Right atrium auricular region (tissue), 2 donors: ENCODE measurements around the gene ARMH3. TPM values are rescaled to one million over a fixed set of nuclear protein-coding genes. Genes with fewer than 3 reads are reported as not detected.
"Not testable (repeated sequence)": the region's sequence is repeated elsewhere in the genome, so short reads cannot be mapped to it uniquely, and the experiment has no call there.

ENCODE experiments used
- DNase-seq: peaks from one replicate; pipeline ENCODE4 v3.0.0-alpha.2; 2019; ENCODE audit warnings: low spot score
- H3K27ac ChIP-seq, 2 donors: fragments of 200-600 bp; sonication (generic); 1 replicate in 1 of 2; 2 replicates in 1 of 2; pipeline ENCODE4 v1.5.1; 2016 to 2019
- H3K27me3 ChIP-seq, 2 donors: fragments of 200-600 bp; sonication (generic); one replicate each; pipeline versions ENCODE4 v1.5.1 to v1.6.0; 2017 to 2019
- H3K36me3 ChIP-seq: fragments of 200-600 bp; sonication (generic); one replicate; pipeline ENCODE4 v1.5.1; 2016
- H3K4me1 ChIP-seq, 2 donors: fragments of 200-600 bp; sonication (generic); one replicate each; pipeline versions ENCODE4 v1.5.1 to v1.6.0; 2017 to 2019
- H3K4me3 ChIP-seq, 2 donors: fragments of 200-600 bp; sonication (generic); 1 replicate in 1 of 2; 2 replicates in 1 of 2; pipeline ENCODE4 v1.5.1; 2017 to 2019; ENCODE audit warnings: mild to moderate bottlenecking in 1 of 2, moderate library complexity in 1 of 2
- H3K9me3 ChIP-seq, 2 donors: fragments of 200-600 bp; sonication (generic); one replicate each; pipeline ENCODE4 v1.5.1; 2019
- total RNA-seq, 2 donors: library from RNA; depleted of rRNA; stranded (reverse); fragments of >200 nt; gene quantifications; one replicate each; pipeline ENCODE4 v1.1.0, GENCODE V29; 2016
- TF ChIP-seq, protein P1 (sequence below), 2 donors: fragments of 200-600 bp; sonication (generic); IDR thresholded peaks; one replicate each; pipeline ENCODE4 v1.5.1; 2019; ENCODE audit warnings: antibody characterized with exemption in 2 of 2

ARMH3 gene
- total RNA-seq, 2 donors from 2014 or later, result 25.4 to 28.5 TPM

DNA sequence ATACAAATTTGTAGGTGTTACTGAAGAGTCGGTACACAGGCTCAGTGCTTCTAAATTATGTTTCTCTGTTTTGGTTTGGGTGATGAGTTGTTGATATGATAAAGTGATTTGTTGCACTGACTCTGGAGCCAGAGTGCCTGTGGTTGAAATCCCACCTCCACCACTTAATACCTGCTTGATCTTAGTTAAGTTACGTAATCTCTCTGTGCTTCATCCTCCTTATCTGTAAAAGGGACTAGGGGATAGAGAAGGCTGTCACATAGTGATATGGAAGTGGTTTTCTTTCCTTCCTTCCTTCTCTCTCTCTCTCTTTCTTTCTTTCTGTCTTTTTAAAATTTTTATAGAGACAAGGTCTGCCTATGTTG is 8.5 kb upstream of the ARMH3 start:
- peaks cover 0 to 35% of the 10 kb centered on the region in 2 donors for H3K4me1 ChIP-seq

DNA sequence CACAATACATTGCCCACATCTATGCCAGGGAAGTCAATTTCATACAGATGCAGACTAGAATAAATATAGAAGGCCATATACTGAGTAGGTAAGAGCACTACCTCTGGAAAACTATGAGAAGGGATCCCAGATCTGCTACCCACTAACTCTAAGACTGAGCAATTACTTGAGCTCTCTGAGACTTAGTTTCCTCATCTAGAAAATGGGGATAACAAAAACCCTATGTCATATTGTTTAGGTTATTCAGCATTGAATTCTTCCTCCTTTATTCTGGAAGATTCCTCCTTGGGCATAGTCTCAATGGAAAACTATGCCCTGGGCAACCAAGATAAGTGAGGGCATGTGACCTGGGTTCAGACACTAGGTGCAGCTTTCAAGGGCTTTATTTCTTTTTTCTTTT is 4.0 kb upstream of the ARMH3 start:
- Histone ChIP-seq H3K4me1 (peaks cover 0 to 3% of the 10 kb centered on the region in 2 donors), H3K36me3 (no peaks in the 10 kb centered on the region), H3K27ac (no peak overlapping the region), H3K27me3 (no peaks in the 10 kb centered on the region), H3K9me3 (no peaks in the 10 kb centered on the region), H3K4me3 (no peak overlapping the region)
- DNase-seq, result no peak
- TF ChIP-seq, protein P1, sequence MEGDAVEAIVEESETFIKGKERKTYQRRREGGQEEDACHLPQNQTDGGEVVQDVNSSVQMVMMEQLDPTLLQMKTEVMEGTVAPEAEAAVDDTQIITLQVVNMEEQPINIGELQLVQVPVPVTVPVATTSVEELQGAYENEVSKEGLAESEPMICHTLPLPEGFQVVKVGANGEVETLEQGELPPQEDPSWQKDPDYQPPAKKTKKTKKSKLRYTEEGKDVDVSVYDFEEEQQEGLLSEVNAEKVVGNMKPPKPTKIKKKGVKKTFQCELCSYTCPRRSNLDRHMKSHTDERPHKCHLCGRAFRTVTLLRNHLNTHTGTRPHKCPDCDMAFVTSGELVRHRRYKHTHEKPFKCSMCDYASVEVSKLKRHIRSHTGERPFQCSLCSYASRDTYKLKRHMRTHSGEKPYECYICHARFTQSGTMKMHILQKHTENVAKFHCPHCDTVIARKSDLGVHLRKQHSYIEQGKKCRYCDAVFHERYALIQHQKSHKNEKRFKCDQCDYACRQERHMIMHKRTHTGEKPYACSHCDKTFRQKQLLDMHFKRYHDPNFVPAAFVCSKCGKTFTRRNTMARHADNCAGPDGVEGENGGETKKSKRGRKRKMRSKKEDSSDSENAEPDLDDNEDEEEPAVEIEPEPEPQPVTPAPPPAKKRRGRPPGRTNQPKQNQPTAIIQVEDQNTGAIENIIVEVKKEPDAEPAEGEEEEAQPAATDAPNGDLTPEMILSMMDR (IDR thresholded peaks at IDR 0.05), result no peak

More for the DNA sequence above, 8.5 kb upstream of the ARMH3 start:
- TF ChIP-seq, protein P1 (IDR thresholded peaks at IDR 0.05), result no peak
- no peaks in the 10 kb centered on the region for H3K9me3 ChIP-seq
- peaks cover 3% of the 10 kb centered on the region for H3K36me3 ChIP-seq
- H3K27ac ChIP-seq, result peak overlapping the region; percentile 87 to 89
- peak overlapping the region in 1 of 2 donors; percentile 91 for H3K4me3 ChIP-seq
- no peak for DNase-seq
- H3K27me3 ChIP-seq, result no peaks in the 10 kb centered on the region

DNA sequence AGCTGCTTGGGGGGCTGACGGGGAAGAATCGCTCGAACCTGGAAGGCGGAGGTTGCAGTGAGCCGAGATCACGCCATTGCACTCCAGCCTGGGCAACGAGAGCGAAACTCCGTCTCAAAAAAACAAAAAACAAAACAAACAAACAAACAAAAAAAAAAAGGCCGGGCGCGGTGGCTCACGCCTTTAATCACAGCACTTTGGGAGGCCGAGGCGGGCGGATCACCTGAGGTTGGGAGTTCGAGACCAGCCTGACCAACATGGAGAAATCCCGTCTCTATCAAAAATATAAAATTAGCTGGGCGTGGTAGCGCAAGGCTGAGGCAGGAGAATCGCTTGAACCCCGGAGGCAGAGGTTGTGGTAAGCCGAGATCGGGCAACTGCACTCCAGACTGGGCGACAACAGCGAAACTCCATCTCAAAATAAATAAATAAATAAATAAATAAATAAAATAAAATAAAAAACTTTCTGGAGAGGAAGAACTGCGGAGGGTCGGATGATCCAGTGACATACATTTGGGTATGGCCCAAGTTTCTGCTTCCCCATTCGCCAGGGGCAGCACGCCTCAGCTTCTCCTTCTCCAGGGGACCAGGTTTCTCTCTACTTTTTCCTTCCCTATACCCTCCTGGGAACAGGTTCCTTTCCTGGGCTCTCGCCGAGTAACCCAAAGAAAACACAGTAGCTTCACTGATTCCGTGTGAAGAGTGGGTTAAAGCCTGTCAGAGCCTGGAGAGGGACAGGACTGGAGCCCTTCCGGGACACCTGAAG is 909 bp downstream of the ARMH3 start:
- not testable (repeated sequence) for DNase-seq, H3K36me3 ChIP-seq, H3K9me3 ChIP-seq, H3K27me3 ChIP-seq
- Histone ChIP-seq H3K27ac (peak overlapping the region; percentile 89 to 98), H3K4me3 (peak overlapping the region; percentile 79), H3K4me1 (peaks cover 0 to 27% of the 10 kb centered on the region in 2 donors)

DNA sequence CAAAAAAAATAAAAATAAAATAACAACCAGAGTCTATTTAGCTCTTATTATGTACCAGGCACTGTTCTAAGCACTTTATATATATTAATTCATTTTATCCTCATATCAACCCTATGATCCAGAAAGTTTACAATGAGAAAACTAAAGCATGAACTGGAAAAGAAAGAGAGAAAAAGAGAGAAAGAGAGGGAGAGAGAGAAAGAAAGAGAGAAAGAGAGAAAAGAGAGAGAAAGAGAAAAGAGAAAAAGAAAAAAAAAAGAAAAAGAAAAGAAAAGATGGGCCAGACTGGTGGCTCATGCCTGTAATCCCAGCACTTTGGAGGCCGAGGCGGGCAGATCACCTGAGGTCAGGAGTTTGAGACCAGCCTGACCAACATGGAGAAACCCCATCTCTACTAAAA is 9.9 kb downstream of the ARMH3 start:
- no peaks in the 10 kb centered on the region for H3K27me3 ChIP-seq
- no peak for DNase-seq

DNA sequence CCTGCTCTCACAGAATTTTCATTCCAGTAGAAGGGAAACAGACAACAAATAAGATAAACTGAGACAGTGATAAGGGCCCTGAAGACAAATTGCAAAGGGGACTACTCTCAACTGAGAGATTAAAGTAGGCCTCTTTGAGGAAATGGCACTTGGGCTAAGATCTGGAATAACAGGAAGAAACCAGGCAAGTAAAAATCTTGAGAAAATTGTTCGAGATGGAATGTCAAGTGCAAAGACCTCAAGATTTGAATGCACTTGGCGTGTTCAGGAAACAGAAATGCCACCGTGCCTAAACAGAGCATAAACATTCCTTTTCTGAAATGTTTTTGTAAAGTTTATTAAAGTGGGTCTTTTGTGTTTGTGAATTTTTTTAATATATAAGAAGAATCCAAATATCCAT is 10.7 kb downstream of the ARMH3 start:
- no peak overlapping the region for H3K4me3 ChIP-seq
- no peak for DNase-seq
- H3K4me1 ChIP-seq, result no peaks in the 10 kb centered on the region
- H3K36me3 ChIP-seq, result no peaks in the 10 kb centered on the region
- no peaks in the 10 kb centered on the region for H3K27me3 ChIP-seq
- TF ChIP-seq, protein P1 (IDR thresholded peaks at IDR 0.05), result no peak
- H3K9me3 ChIP-seq, result no peaks in the 10 kb centered on the region
- H3K27ac ChIP-seq, result no peak overlapping the region

More for the DNA sequence above, 9.9 kb downstream of the ARMH3 start:
- Histone ChIP-seq H3K4me1 (no peaks in the 10 kb centered on the region), H3K27ac (no peak overlapping the region), H3K36me3 (no peaks in the 10 kb centered on the region), H3K4me3 (no peak overlapping the region), H3K9me3 (no peaks in the 10 kb centered on the region)
- TF ChIP-seq, protein P1 (IDR thresholded peaks at IDR 0.05), result no peak

DNA sequence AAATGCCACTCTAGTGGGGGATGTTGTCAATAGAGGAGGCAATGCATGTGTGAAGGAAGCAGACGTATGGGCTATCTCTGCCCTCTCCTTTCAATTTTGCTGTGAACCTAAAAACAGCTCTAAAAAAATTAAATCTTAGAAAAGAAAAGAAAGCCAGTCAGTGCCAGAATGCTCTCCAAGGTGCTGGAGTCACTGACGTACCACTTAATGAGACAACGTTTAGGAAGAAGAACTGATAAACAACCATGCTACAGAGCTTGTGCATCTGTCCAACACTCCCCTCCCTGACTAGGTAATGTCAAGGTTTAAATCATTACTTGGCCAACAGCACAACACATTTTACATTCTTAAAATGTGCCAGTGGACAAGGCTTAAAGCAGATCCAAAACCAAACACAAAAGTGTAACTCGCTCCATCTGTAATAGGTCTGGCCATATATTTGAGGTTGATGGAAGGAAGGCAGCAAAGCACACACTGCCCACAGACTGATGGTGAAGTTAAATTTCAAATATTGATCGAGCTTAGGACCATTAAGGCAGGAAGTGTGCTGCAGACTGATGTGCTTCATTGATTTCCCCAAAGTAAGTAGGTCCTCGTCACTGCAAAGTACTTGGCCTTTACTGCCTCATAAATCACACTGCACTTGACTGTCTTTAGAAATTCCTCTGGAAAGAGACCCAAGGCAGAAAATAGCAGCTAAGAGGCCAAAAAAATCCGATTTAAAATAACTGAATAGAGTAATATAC is 15.5 kb downstream of the ARMH3 start:
- Histone ChIP-seq H3K4me3 (no peak overlapping the region), H3K27me3 (no peaks in the 10 kb centered on the region)
- TF ChIP-seq, protein P1 (IDR thresholded peaks at IDR 0.05), result no peak

More for the DNA sequence above, 15.5 kb downstream of the ARMH3 start:
- Histone ChIP-seq H3K27ac (no peak overlapping the region), H3K4me1 (no peaks in the 10 kb centered on the region), H3K36me3 (peaks cover 17% of the 10 kb centered on the region), H3K9me3 (no peaks in the 10 kb centered on the region)
- no peak for DNase-seq
